ENCODE results near the gene OR52I1. TPM values are rescaled to one million over a fixed set of nuclear protein-coding genes. Genes with fewer than 3 reads are reported as not detected.

OR52I1 gene
- total RNA-seq, 1 experiment from 2014 or later: not detected

GRCh38 chr11:4610258-4610935 is 16.6 kb downstream of the OR52I1 start:
- Histone ChIP-seq H3K4me1 (ENCODE audit: insufficient read depth, low read length, poor library complexity, severe bottlenecking) (no peaks in the 10 kb centered on the region), H3K9me3 (ENCODE audit: low read depth, low read length, poor library complexity, severe bottlenecking) (no peaks in the 10 kb centered on the region), H3K36me3 (ENCODE audit: insufficient read depth, low read length, poor library complexity, severe bottlenecking) (no peaks in the 10 kb centered on the region), H3K27me3 (replicated peaks; ENCODE audit: insufficient read depth, low read depth, low read length, poor library complexity) (no peaks in the 10 kb centered on the region), H3K27ac (ENCODE audit: low read depth, low read length, poor library complexity, severe bottlenecking) (no peak overlapping the region), H3K4me3 (ENCODE audit: low read depth, low read length, poor library complexity, severe bottlenecking) (no peak overlapping the region)
- ChIA-PET POLR2A (ENCODE audit: low non-redundant PET) (no interaction called here), CTCF (no interaction called here)
- intact Hi-C loops (cut with micrococcal nuclease; ENCODE audit: unreplicated experiment): no loop called here
- DNase-seq (ENCODE audit: low spot score): no peak
- no TSS peak for BruUV-seq (replicated peaks)
- no peak for TF ChIP-seq EZH2 (IDR thresholded peaks at IDR 0.05; ENCODE audit: borderline replicate concordance, low read depth, low read length, poor library complexity, severe bottlenecking)
- TF ChIP-seq, protein P1, sequence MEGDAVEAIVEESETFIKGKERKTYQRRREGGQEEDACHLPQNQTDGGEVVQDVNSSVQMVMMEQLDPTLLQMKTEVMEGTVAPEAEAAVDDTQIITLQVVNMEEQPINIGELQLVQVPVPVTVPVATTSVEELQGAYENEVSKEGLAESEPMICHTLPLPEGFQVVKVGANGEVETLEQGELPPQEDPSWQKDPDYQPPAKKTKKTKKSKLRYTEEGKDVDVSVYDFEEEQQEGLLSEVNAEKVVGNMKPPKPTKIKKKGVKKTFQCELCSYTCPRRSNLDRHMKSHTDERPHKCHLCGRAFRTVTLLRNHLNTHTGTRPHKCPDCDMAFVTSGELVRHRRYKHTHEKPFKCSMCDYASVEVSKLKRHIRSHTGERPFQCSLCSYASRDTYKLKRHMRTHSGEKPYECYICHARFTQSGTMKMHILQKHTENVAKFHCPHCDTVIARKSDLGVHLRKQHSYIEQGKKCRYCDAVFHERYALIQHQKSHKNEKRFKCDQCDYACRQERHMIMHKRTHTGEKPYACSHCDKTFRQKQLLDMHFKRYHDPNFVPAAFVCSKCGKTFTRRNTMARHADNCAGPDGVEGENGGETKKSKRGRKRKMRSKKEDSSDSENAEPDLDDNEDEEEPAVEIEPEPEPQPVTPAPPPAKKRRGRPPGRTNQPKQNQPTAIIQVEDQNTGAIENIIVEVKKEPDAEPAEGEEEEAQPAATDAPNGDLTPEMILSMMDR (conservative IDR thresholded peaks at IDR 0.05; ENCODE audit: low read depth, low read length): no peak

- Histone ChIP-seq H3K27ac (ENCODE audit: low read depth, low read length, poor library complexity, severe bottlenecking) (no peak overlapping the region), H3K9me3 (ENCODE audit: low read depth, low read length, poor library complexity, severe bottlenecking) (no peaks in the 10 kb centered on the region), H3K4me3 (ENCODE audit: low read depth, low read length, poor library complexity, severe bottlenecking) (no peak overlapping the region), H3K4me1 (ENCODE audit: insufficient read depth, low read length, poor library complexity, severe bottlenecking) (no peaks in the 10 kb centered on the region), H3K27me3 (replicated peaks; ENCODE audit: insufficient read depth, low read depth, low read length, poor library complexity) (no peaks in the 10 kb centered on the region), H3K36me3 (ENCODE audit: insufficient read depth, low read length, poor library complexity, severe bottlenecking) (no peaks in the 10 kb centered on the region)
- no peak for DNase-seq (ENCODE audit: low spot score)
- BruUV-seq (replicated peaks): no TSS peak
- ChIA-PET CTCF (no interaction called here), POLR2A (ENCODE audit: low non-redundant PET) (no interaction called here)
- no peak for TF ChIP-seq EZH2 (IDR thresholded peaks at IDR 0.05; ENCODE audit: borderline replicate concordance, low read depth, low read length, poor library complexity, severe bottlenecking)
- TF ChIP-seq, protein P1 (conservative IDR thresholded peaks at IDR 0.05; ENCODE audit: low read depth, low read length): no peak
- intact Hi-C loops (cut with micrococcal nuclease; ENCODE audit: unreplicated experiment): no loop called here
Observed at GRCh38 chr11:4611986-4612385, 18.1 kb downstream of the OR52I1 start.

GRCh38 chr11:4615856-4616444 is 22.1 kb downstream of the OR52I1 start:
- DNase-seq (ENCODE audit: low spot score): no peak
- no peaks in the 10 kb centered on the region for H3K36me3 ChIP-seq (ENCODE audit: insufficient read depth, low read length, poor library complexity, severe bottlenecking)
- H3K9me3 ChIP-seq (ENCODE audit: low read depth, low read length, poor library complexity, severe bottlenecking): no peaks in the 10 kb centered on the region
- no TSS peak for BruUV-seq (replicated peaks)
- H3K4me3 ChIP-seq (ENCODE audit: low read depth, low read length, poor library complexity, severe bottlenecking): no peak overlapping the region
- no peaks in the 10 kb centered on the region for H3K27me3 ChIP-seq (replicated peaks; ENCODE audit: insufficient read depth, low read depth, low read length, poor library complexity)
- no peaks in the 10 kb centered on the region for H3K4me1 ChIP-seq (ENCODE audit: insufficient read depth, low read length, poor library complexity, severe bottlenecking)
- no peak overlapping the region for H3K27ac ChIP-seq (ENCODE audit: low read depth, low read length, poor library complexity, severe bottlenecking)
- intact Hi-C loops (cut with micrococcal nuclease; ENCODE audit: unreplicated experiment): no loop called here
- ChIA-PET CTCF (interaction anchor here (0.6 kb wide), 1 partner anchor 15 kb away, joined by 3 read pairs; no protein-coding TSS in a partner anchor), POLR2A (ENCODE audit: low non-redundant PET) (no interaction called here)
- TF ChIP-seq, protein P1 (conservative IDR thresholded peaks at IDR 0.05; ENCODE audit: low read depth, low read length): no peak
- TF ChIP-seq EZH2 (IDR thresholded peaks at IDR 0.05; ENCODE audit: borderline replicate concordance, low read depth, low read length, poor library complexity, severe bottlenecking): no peak
